IMR-90 (cell line): Measurements from ENCODE around the gene ERCC1. TPM values are rescaled to one million over a fixed set of nuclear protein-coding genes. Genes with fewer than 3 reads are reported as not detected.

Source experiments
- ATAC-seq: fragments of 200-7000 bp; cut with Tn5 transposase; 2 replicates; pipeline ENCODE4 v1.9.1; 2020; ENCODE audit warnings: low read depth, mild to moderate bottlenecking, moderate library complexity
- BruUV-seq: library from RNA; stranded (reverse); fragments of 400-500 nt; replicated peaks from 2 replicates; lab custom pipeline; 2021; lab: Mats Ljungman, UMichigan
- CTCF ChIA-PET: fragments of 300-600 bp; formaldehyde crosslinking; extraction: SDS; loops from one replicate; lab custom pipeline; 2021; ENCODE audit warnings: antibody characterized with exemption; lab: Yijun Ruan, JAX
- POLR2A ChIA-PET: fragments of 300-600 bp; sonication (Branson Sonifier 250); formaldehyde crosslinking; loops from one replicate; lab custom pipeline; 2022; ENCODE audit warnings: antibody characterized with exemption; ENCODE audit not compliant: unreplicated experiment; lab: Charles Lee
- DNase-seq: peaks from one replicate; pipeline ENCODE4 v3.0.0; 2013
- H2AFZ ChIP-seq: replicated peaks from 2 replicates; pipeline ENCODE3; 2013; ENCODE audit warnings: low read length, mild to moderate bottlenecking; ENCODE audit not compliant: poor library complexity
- H2AK5ac ChIP-seq: 2 replicates; pipeline ENCODE4 v1.6.1; 2013; ENCODE audit warnings: low read depth, low read length, inconsistent platforms
- H2AK9ac ChIP-seq: replicated peaks from 2 replicates; pipeline ENCODE3; 2013; ENCODE audit warnings: mild to moderate bottlenecking, low read depth, low read length, moderate library complexity; ENCODE audit not compliant: poor library complexity
- H2BK120ac ChIP-seq: 2 replicates; pipeline ENCODE4 v1.6.1; 2013; ENCODE audit warnings: low read depth, low read length, inconsistent platforms
- H2BK15ac ChIP-seq: 3 replicates; pipeline ENCODE4 v1.6.1; 2013; ENCODE audit warnings: low read depth, low read length, inconsistent platforms
- H2BK20ac ChIP-seq: 2 replicates; pipeline ENCODE4 v1.6.1; 2013; ENCODE audit warnings: low read depth, mild to moderate bottlenecking, inconsistent platforms, low read length, moderate library complexity
- H2BK5ac ChIP-seq: 2 replicates; pipeline ENCODE4 v1.6.1; 2013; ENCODE audit warnings: mild to moderate bottlenecking, low read depth, low read length, inconsistent platforms; ENCODE audit not compliant: poor library complexity, severe bottlenecking
- H3K14ac ChIP-seq: replicated peaks from 2 replicates; pipeline ENCODE4 v1.6.1; 2013; ENCODE audit warnings: low read depth, low read length, inconsistent platforms
- H3K18ac ChIP-seq: 2 replicates; pipeline ENCODE4 v1.6.1; 2013; ENCODE audit warnings: low read depth, low read length, control low read depth
- H3K23ac ChIP-seq: 2 replicates; pipeline ENCODE4 v1.6.1; 2013; ENCODE audit warnings: low read depth, low read length, inconsistent platforms
- H3K27ac ChIP-seq: 2 replicates; pipeline ENCODE4 v1.5.1; 2013; ENCODE audit warnings: mild to moderate bottlenecking, control low read depth, low read length; ENCODE audit not compliant: insufficient read depth
- H3K27me3 ChIP-seq: 2 replicates; pipeline ENCODE4 v1.6.1; 2013; ENCODE audit warnings: low read length; ENCODE audit not compliant: control insufficient read depth, insufficient read depth
- H3K36me3 ChIP-seq: 2 replicates; pipeline ENCODE4 v1.6.1; 2013; ENCODE audit warnings: low read length, mixed read lengths; ENCODE audit not compliant: control insufficient read depth, insufficient read depth
- H3K4ac ChIP-seq: 2 replicates; pipeline ENCODE4 v1.6.1; 2013; ENCODE audit warnings: low read depth, low read length, inconsistent platforms
- H3K4me1 ChIP-seq: 2 replicates; pipeline ENCODE4 v1.6.1; 2013; ENCODE audit warnings: low read length, mixed read lengths; ENCODE audit not compliant: control insufficient read depth, insufficient read depth
- H3K4me2 ChIP-seq: 2 replicates; pipeline ENCODE4 v1.6.1; 2013; ENCODE audit warnings: low read depth, mild to moderate bottlenecking, control low read depth, low read length, moderate library complexity
- H3K4me3 ChIP-seq: 2 replicates; pipeline ENCODE4 v1.5.1; 2013; ENCODE audit warnings: low read depth, mild to moderate bottlenecking, control low read depth, low read length, moderate library complexity; ENCODE audit not compliant: insufficient read depth
- H3K56ac ChIP-seq: 2 replicates; pipeline ENCODE4 v1.6.1; 2013; ENCODE audit warnings: low read length, inconsistent platforms; ENCODE audit not compliant: insufficient read depth; ENCODE audit errors: extremely low read depth
- H3K79me1 ChIP-seq, 2 experiments: 2 replicates each; pipeline ENCODE4 v1.6.1; 2013; ENCODE audit warnings: low read length in 2 of 2, inconsistent platforms in 1 of 2, low read depth in 1 of 2
- H3K9ac ChIP-seq: 2 replicates; pipeline ENCODE4 v1.6.1; 2013; ENCODE audit warnings: low read depth, low read length, control low read depth
- H3K9me1 ChIP-seq: 2 replicates; pipeline ENCODE4 v1.6.1; 2013; ENCODE audit warnings: low read length, inconsistent platforms; ENCODE audit not compliant: insufficient read depth
- H3K9me3 ChIP-seq: 2 replicates; pipeline ENCODE4 v1.6.1; 2013; ENCODE audit warnings: low read length; ENCODE audit not compliant: control insufficient read depth, insufficient read depth
- H4K20me1 ChIP-seq: 2 replicates; pipeline ENCODE4 v1.6.1; 2013; ENCODE audit warnings: low read length, inconsistent platforms; ENCODE audit not compliant: insufficient read depth
- H4K5ac ChIP-seq: 2 replicates; pipeline ENCODE4 v1.6.1; 2013; ENCODE audit warnings: mild to moderate bottlenecking, low read depth, low read length, control low read depth
- H4K8ac ChIP-seq, 2 experiments: 2 replicates each; pipeline ENCODE4 v1.6.1; 2013; ENCODE audit warnings: low read depth in 2 of 2, low read length in 2 of 2, control low read depth in 1 of 2, inconsistent platforms in 1 of 2
- H4K91ac ChIP-seq: 2 replicates; pipeline ENCODE4 v1.6.1; 2013; ENCODE audit warnings: low read depth, low read length, inconsistent platforms; ENCODE audit not compliant: insufficient read depth
- BHLHE40 ChIP-seq: fragments of 150-350 bp; IDR thresholded peaks from 2 replicates; pipeline ENCODE4 v1.6.1; 2016; ENCODE audit warnings: mild to moderate bottlenecking, low read depth, low read length
- CHD1 ChIP-seq: IDR thresholded peaks from 2 replicates; pipeline ENCODE4 v1.6.1; 2012; ENCODE audit warnings: low read depth, low read length, improper control_type of control experiment
- FOS ChIP-seq: fragments of 150-350 bp; IDR thresholded peaks from 2 replicates; pipeline ENCODE4 v1.6.1; 2016; ENCODE audit warnings: low read depth, low read length
- MAFK ChIP-seq: IDR thresholded peaks from 2 replicates; pipeline ENCODE4 v1.6.1; 2012; ENCODE audit warnings: low read depth, low read length, improper control_type of control experiment
- MAZ ChIP-seq: IDR thresholded peaks from 2 replicates; pipeline ENCODE4 v1.6.1; 2012; ENCODE audit warnings: low read depth, mild to moderate bottlenecking, low read length, improper control_type of control experiment, moderate library complexity, borderline replicate concordance
- MXI1 ChIP-seq: IDR thresholded peaks from 2 replicates; pipeline ENCODE4 v1.6.1; 2012; ENCODE audit warnings: low read depth, mild to moderate bottlenecking, low read length, moderate library complexity, borderline replicate concordance
- NFE2L2 ChIP-seq: fragments of 150-350 bp; IDR thresholded peaks from 2 replicates; pipeline ENCODE4 v1.6.1; 2016; ENCODE audit warnings: low read depth, mild to moderate bottlenecking, low read length
- POLR2A ChIP-seq: IDR thresholded peaks from 2 replicates; pipeline ENCODE4 v1.6.1; 2012; ENCODE audit warnings: mild to moderate bottlenecking, low read depth, low read length
- RAD21 ChIP-seq: IDR thresholded peaks from 2 replicates; pipeline ENCODE4 v1.6.1; 2012; ENCODE audit warnings: low read length, improper control_type of control experiment
- RCOR1 ChIP-seq: IDR thresholded peaks from 2 replicates; pipeline ENCODE4 v1.6.1; 2012; ENCODE audit warnings: mild to moderate bottlenecking, low read length, improper control_type of control experiment; ENCODE audit not compliant: insufficient replicate concordance
- RFX5 ChIP-seq: IDR thresholded peaks from 2 replicates; pipeline ENCODE4 v1.8.0; 2012; ENCODE audit warnings: low read depth, mild to moderate bottlenecking, low read length, moderate library complexity
- SMC3 ChIP-seq: fragments of 150-350 bp; IDR thresholded peaks from 2 replicates; pipeline ENCODE4 v1.6.1; 2016; ENCODE audit warnings: low read depth, mild to moderate bottlenecking, antibody characterized with exemption, low read length, moderate library complexity
- WGBS, 2 experiments: methylation state at CpG; one replicate each; pipeline versions ENCODE4 v1.1.5 to v1.1.7; 2013; ENCODE audit warnings: missing lambda C conversion rate in 2 of 2; ENCODE audit not compliant: insufficient read length in 1 of 2; ENCODE audit errors: extremely low coverage in 2 of 2; 5-methylcytosine and 5-hydroxymethylcytosine counted together
- dilution Hi-C: fragments of 300-500 bp; cut with HindIII; formaldehyde crosslinking; loops from one replicate; pipeline ENCODE4 v1.14.3; 2018; ENCODE audit warnings: low sequenced_read_pairs; ENCODE audit not compliant: unreplicated experiment
- in situ Hi-C: fragments of 300-500 bp; cut with MboI; formaldehyde crosslinking; loops from 3 replicates; pipeline ENCODE4 v1.14.3; 2019; ENCODE audit warnings: low sequenced_read_pairs, inconsistent platforms, mixed read lengths
- intact Hi-C: fragments of 100-400 bp; cut with micrococcal nuclease; formaldehyde crosslinking; loops from 2 replicates; pipeline ENCODE4 v1.10.0; 2022
- polyA plus RNA-seq, 3 experiments: library from polyadenylated mRNA; depleted of rRNA; stranded (reverse); fragments of >200 nt; gene quantifications; 2 replicates each; pipeline ENCODE4 v1.2.3, GENCODE V29; 2012; ENCODE audit warnings: low replicate concordance in 1 of 3
- total RNA-seq: library from RNA; depleted of rRNA; stranded (reverse); fragments of >200 nt; gene quantifications from 2 replicates; pipeline ENCODE4 v1.2.3, GENCODE V29; 2012
- TF ChIP-seq, protein P1 (sequence below): fragments of 150-350 bp; IDR thresholded peaks from 2 replicates; pipeline ENCODE4 v1.6.1; 2017; ENCODE audit warnings: mild to moderate bottlenecking, antibody characterized with exemption, low read length, low read depth
- TF ChIP-seq, protein P2 (sequence below): fragments of 150-350 bp; IDR thresholded peaks from 2 replicates; pipeline ENCODE4 v1.6.1; 2016; ENCODE audit warnings: low read depth, mild to moderate bottlenecking, low read length, moderate library complexity, borderline replicate concordance
- TF ChIP-seq, protein P3 (sequence below): conservative IDR thresholded peaks from 2 replicates; pipeline ENCODE4 v1.5.1; 2012; ENCODE audit warnings: mild to moderate bottlenecking, low read depth, low read length, improper control_type of control experiment

ERCC1 gene
- total and polyA plus RNA-seq, 2 of the 4 experiments (the other 2 are of a cell fraction) = 84.2 to 132 TPM

- no peak overlapping the region for H3K14ac ChIP-seq
- H2BK120ac ChIP-seq = no peak overlapping the region
- H2BK15ac ChIP-seq = no peak overlapping the region
- peaks cover 14 to 51% of the 10 kb centered on the region in 2 experiments for H3K79me1 ChIP-seq
- no peak overlapping the region for H3K4me3 ChIP-seq
- H3K9me1 ChIP-seq = no peaks in the 10 kb centered on the region; the same call in 1 of the 2 replicates
- H3K4ac ChIP-seq = no peak overlapping the region
- H3K4me2 ChIP-seq = no peak overlapping the region
- H3K23ac ChIP-seq = no peak overlapping the region
- no peak overlapping the region for H3K9ac ChIP-seq
- H4K91ac ChIP-seq = no peak overlapping the region
- dilution Hi-C loops = no loop called here
- H4K5ac ChIP-seq = no peak overlapping the region
- ChIA-PET CTCF (no interaction called here), POLR2A (no interaction called here)
- no peak overlapping the region for H2BK5ac ChIP-seq
- no peaks in the 10 kb centered on the region for H3K27me3 ChIP-seq
- ATAC-seq (no peak), DNase-seq (no peak)
- WGBS, 2 experiments = 50% methylated on average over 1 of the region's 3 CpGs; no CpG with 5 or more reads in 1 of the 2 experiments
- H4K20me1 ChIP-seq = no peaks in the 10 kb centered on the region
- H2AFZ ChIP-seq = no peak overlapping the region
- no peak overlapping the region for H3K18ac ChIP-seq
- no peak overlapping the region for H2AK9ac ChIP-seq
- H3K4me1 ChIP-seq = peaks cover 5% of the 10 kb centered on the region
- H4K8ac ChIP-seq = no peak overlapping the region
- intact Hi-C loops = no loop called here
- no peak overlapping the region for H2BK20ac ChIP-seq
- TF ChIP-seq NFE2L2 = no peak
- TF ChIP-seq SMC3 = no peak
- TF ChIP-seq, protein P1, sequence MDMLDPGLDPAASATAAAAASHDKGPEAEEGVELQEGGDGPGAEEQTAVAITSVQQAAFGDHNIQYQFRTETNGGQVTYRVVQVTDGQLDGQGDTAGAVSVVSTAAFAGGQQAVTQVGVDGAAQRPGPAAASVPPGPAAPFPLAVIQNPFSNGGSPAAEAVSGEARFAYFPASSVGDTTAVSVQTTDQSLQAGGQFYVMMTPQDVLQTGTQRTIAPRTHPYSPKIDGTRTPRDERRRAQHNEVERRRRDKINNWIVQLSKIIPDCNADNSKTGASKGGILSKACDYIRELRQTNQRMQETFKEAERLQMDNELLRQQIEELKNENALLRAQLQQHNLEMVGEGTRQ = no peak
- no peak for TF ChIP-seq POLR2A
- no peak for TF ChIP-seq MAZ
- TF ChIP-seq RCOR1 = no peak
- TF ChIP-seq FOS = no peak
- TF ChIP-seq CHD1 = no peak
- TF ChIP-seq, protein P2, sequence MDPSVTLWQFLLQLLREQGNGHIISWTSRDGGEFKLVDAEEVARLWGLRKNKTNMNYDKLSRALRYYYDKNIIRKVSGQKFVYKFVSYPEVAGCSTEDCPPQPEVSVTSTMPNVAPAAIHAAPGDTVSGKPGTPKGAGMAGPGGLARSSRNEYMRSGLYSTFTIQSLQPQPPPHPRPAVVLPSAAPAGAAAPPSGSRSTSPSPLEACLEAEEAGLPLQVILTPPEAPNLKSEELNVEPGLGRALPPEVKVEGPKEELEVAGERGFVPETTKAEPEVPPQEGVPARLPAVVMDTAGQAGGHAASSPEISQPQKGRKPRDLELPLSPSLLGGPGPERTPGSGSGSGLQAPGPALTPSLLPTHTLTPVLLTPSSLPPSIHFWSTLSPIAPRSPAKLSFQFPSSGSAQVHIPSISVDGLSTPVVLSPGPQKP = no peak
- TF ChIP-seq, protein P3, sequence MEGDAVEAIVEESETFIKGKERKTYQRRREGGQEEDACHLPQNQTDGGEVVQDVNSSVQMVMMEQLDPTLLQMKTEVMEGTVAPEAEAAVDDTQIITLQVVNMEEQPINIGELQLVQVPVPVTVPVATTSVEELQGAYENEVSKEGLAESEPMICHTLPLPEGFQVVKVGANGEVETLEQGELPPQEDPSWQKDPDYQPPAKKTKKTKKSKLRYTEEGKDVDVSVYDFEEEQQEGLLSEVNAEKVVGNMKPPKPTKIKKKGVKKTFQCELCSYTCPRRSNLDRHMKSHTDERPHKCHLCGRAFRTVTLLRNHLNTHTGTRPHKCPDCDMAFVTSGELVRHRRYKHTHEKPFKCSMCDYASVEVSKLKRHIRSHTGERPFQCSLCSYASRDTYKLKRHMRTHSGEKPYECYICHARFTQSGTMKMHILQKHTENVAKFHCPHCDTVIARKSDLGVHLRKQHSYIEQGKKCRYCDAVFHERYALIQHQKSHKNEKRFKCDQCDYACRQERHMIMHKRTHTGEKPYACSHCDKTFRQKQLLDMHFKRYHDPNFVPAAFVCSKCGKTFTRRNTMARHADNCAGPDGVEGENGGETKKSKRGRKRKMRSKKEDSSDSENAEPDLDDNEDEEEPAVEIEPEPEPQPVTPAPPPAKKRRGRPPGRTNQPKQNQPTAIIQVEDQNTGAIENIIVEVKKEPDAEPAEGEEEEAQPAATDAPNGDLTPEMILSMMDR = no peak
- no peak for TF ChIP-seq MAFK
- TF ChIP-seq RAD21 = no peak
- no peak for TF ChIP-seq BHLHE40
- no peak for TF ChIP-seq MXI1
- no peak for TF ChIP-seq RFX5
- no peaks in the 10 kb centered on the region for H3K9me3 ChIP-seq
- no peak overlapping the region for H2AK5ac ChIP-seq
- no peak overlapping the region for H3K56ac ChIP-seq
- in situ Hi-C loops = no loop called here
- BruUV-seq = no TSS peak
- H3K27ac ChIP-seq = no peak overlapping the region
- peaks cover 43% of the 10 kb centered on the region for H3K36me3 ChIP-seq
Measured at GRCh38 chr19:45419895-45420294, 3.8 kb downstream of the ERCC1 start.
